Neural cell (in vitro differentiated cells): Measurements from ENCODE around the gene PCP2. TPM values are rescaled to one million over a fixed set of nuclear protein-coding genes. Genes with fewer than 3 reads are reported as not detected.

ENCODE experiments used
- H2AFZ ChIP-seq: fragments of 200-600, 300-800 bp; sonication (generic), shearing (Covaris generic); 2 replicates; pipeline ENCODE4 v1.6.0; 2014; ENCODE audit warnings: low read depth, mild to moderate bottlenecking, antibody characterized with exemption, low read length, moderate library complexity
- H3F3A ChIP-seq: fragments of 200-600 bp; shearing (Covaris generic); 2 replicates; pipeline ENCODE4 v1.6.1; 2016; ENCODE audit warnings: mild to moderate bottlenecking, moderate library complexity, mixed read lengths, antibody characterized with exemption, low read length; ENCODE audit not compliant: insufficient read depth, poor library complexity, severe bottlenecking
- H3K27ac ChIP-seq: fragments of 200-600, 300-800 bp; sonication (generic), shearing (Covaris generic); 2 replicates; pipeline ENCODE4 v1.5.1; 2014; ENCODE audit warnings: mild to moderate bottlenecking, low read length, moderate library complexity
- H3K27me3 ChIP-seq: fragments of 300-800, 200-600 bp; sonication (generic), shearing (Covaris generic); 2 replicates; pipeline ENCODE4 v1.6.0; 2014; ENCODE audit warnings: mild to moderate bottlenecking, low read depth, low read length, moderate library complexity; ENCODE audit not compliant: insufficient read depth
- H3K36me3 ChIP-seq: fragments of 300-800, 200-600 bp; sonication (generic), shearing (Covaris generic); 2 replicates; pipeline ENCODE4 v1.5.1; 2014; ENCODE audit warnings: mild to moderate bottlenecking, antibody characterized with exemption, low read length, moderate library complexity; ENCODE audit not compliant: insufficient read depth
- H3K4me2 ChIP-seq: fragments of 300-800, 200-600 bp; sonication (generic), shearing (Covaris generic); 2 replicates; pipeline ENCODE4 v1.6.0; 2014; ENCODE audit warnings: mild to moderate bottlenecking, low read length
- H3K4me3 ChIP-seq: fragments of 300-800, 200-600 bp; sonication (generic), shearing (Covaris generic); 2 replicates; pipeline ENCODE4 v1.5.1; 2014; ENCODE audit warnings: mild to moderate bottlenecking, low read length, moderate library complexity
- H3K79me2 ChIP-seq: fragments of 200-600 bp; shearing (Covaris generic); replicated peaks from 2 replicates; pipeline ENCODE4 v1.6.0; 2014; ENCODE audit warnings: mild to moderate bottlenecking, low read length, moderate library complexity; ENCODE audit not compliant: insufficient read depth
- H3K9ac ChIP-seq: fragments of 300-800, 200-600 bp; sonication (generic), shearing (Covaris generic); 2 replicates; pipeline ENCODE4 v1.6.1; 2016; ENCODE audit warnings: mild to moderate bottlenecking, low read length, mixed read lengths
- H3K9me2 ChIP-seq: fragments of 200-600 bp; shearing (Covaris generic); 2 replicates; pipeline ENCODE4 v1.6.1; 2016; ENCODE audit warnings: mild to moderate bottlenecking, low read length, mixed read lengths; ENCODE audit not compliant: insufficient read depth
- H3K9me3 ChIP-seq: fragments of 200-600, 300-800 bp; sonication (generic), shearing (Covaris generic); 2 replicates; pipeline ENCODE4 v1.6.1; 2016; ENCODE audit warnings: mild to moderate bottlenecking, mixed run types, low read length, moderate library complexity, mixed read lengths
- H4K20me1 ChIP-seq: fragments of 200-600 bp; shearing (Covaris generic); 2 replicates; pipeline ENCODE4 v1.6.1; 2016; ENCODE audit warnings: mild to moderate bottlenecking, mixed run types; ENCODE audit not compliant: insufficient read depth
- CTCF ChIP-seq: fragments of 450-650 bp; IDR thresholded peaks from 2 replicates; pipeline ENCODE4 v1.5.1; 2014; ENCODE audit warnings: antibody characterized with exemption, mild to moderate bottlenecking, moderate library complexity; ENCODE audit not compliant: poor library complexity, severe bottlenecking
- EP300 ChIP-seq: fragments of 450-650 bp; conservative IDR thresholded peaks from 2 replicates; pipeline ENCODE4 v1.6.1; 2014; ENCODE audit warnings: antibody characterized with exemption, mild to moderate bottlenecking, moderate library complexity; ENCODE audit not compliant: poor library complexity, severe bottlenecking
- EZH2 ChIP-seq: fragments of 200-600, 300-800 bp; shearing (Covaris generic), sonication (generic); IDR thresholded peaks from 2 replicates; pipeline ENCODE4 v1.6.1; 2014; ENCODE audit warnings: antibody characterized with exemption, low read length, borderline replicate concordance, mild to moderate bottlenecking; ENCODE audit not compliant: insufficient read depth, poor library complexity, severe bottlenecking
- MXI1 ChIP-seq: fragments of 450-650 bp; conservative IDR thresholded peaks from 2 replicates; pipeline ENCODE4 v1.6.1; 2014; ENCODE audit warnings: antibody characterized with exemption, mild to moderate bottlenecking; ENCODE audit not compliant: poor library complexity, severe bottlenecking
- POLR2AphosphoS5 ChIP-seq: IDR thresholded peaks from 2 replicates; pipeline ENCODE4 v1.6.1; 2012
- RAD21 ChIP-seq: fragments of 450-650 bp; conservative IDR thresholded peaks from 2 replicates; pipeline ENCODE4 v1.6.1; 2014; ENCODE audit warnings: antibody characterized with exemption, mild to moderate bottlenecking, moderate library complexity
- REST ChIP-seq: IDR thresholded peaks from 2 replicates; pipeline ENCODE4 v1.6.1; 2012; ENCODE audit warnings: borderline replicate concordance
- SMC3 ChIP-seq: fragments of 450-650 bp; conservative IDR thresholded peaks from 2 replicates; pipeline ENCODE4 v1.6.1; 2014; ENCODE audit warnings: antibody characterized with exemption, mild to moderate bottlenecking, moderate library complexity; ENCODE audit not compliant: poor library complexity
- TAF1 ChIP-seq: IDR thresholded peaks from 2 replicates; pipeline ENCODE4 v1.6.1; 2012; ENCODE audit warnings: low read depth
- polyA plus RNA-seq: library from polyadenylated mRNA; depleted of rRNA; stranded (reverse); fragments of >200 nt; gene quantifications from 2 replicates; pipeline ENCODE4 v1.2.3, GENCODE V29; 2014

The PCP2 gene
- polyA plus RNA-seq, 1 donor from 2014 or later = not detected

- H3K4me2 ChIP-seq = no peak overlapping the region
- no peaks in the 10 kb centered on the region for H3K27me3 ChIP-seq
- no peak overlapping the region for H3K27ac ChIP-seq
- H3K79me2 ChIP-seq = no peaks in the 10 kb centered on the region
- H3K9ac ChIP-seq = no peak overlapping the region
- no peak overlapping the region for H2AFZ ChIP-seq
- no peaks in the 10 kb centered on the region for H3K36me3 ChIP-seq
- H3K9me2 ChIP-seq = no peaks in the 10 kb centered on the region
- H4K20me1 ChIP-seq = no peaks in the 10 kb centered on the region
- no peak overlapping the region for H3K4me3 ChIP-seq
- no peak for TF ChIP-seq SMC3
- no peak for TF ChIP-seq POLR2AphosphoS5
- TF ChIP-seq EP300 = no peak
- no peak for TF ChIP-seq EZH2
- TF ChIP-seq CTCF = no peak
- TF ChIP-seq RAD21 = no peak
- TF ChIP-seq TAF1 = no peak
- no peak for TF ChIP-seq MXI1
- no peak for TF ChIP-seq REST
- H3K9me3 ChIP-seq = no peaks in the 10 kb centered on the region
- H3F3A ChIP-seq = no peaks in the 10 kb centered on the region
These were observed 30.2 kb upstream of the PCP2 start for GRCh38 chr19:7663706-7664105.

GRCh38 chr19:7662657-7663056 is 29.1 kb upstream of the PCP2 start:
- H3K27ac ChIP-seq = no peak overlapping the region
- no peak overlapping the region for H2AFZ ChIP-seq
- no peak overlapping the region for H3K4me3 ChIP-seq
- no peaks in the 10 kb centered on the region for H3K9me2 ChIP-seq
- H3F3A ChIP-seq = no peaks in the 10 kb centered on the region
- H3K27me3 ChIP-seq = no peaks in the 10 kb centered on the region
- no peaks in the 10 kb centered on the region for H4K20me1 ChIP-seq
- H3K79me2 ChIP-seq = no peaks in the 10 kb centered on the region
- no peaks in the 10 kb centered on the region for H3K9me3 ChIP-seq
- H3K36me3 ChIP-seq = no peaks in the 10 kb centered on the region
- no peak overlapping the region for H3K4me2 ChIP-seq
- H3K9ac ChIP-seq = no peak overlapping the region
- no peak for TF ChIP-seq POLR2AphosphoS5
- no peak for TF ChIP-seq MXI1
- TF ChIP-seq EZH2 = no peak
- TF ChIP-seq REST = no peak
- TF ChIP-seq SMC3 = no peak
- no peak for TF ChIP-seq CTCF
- no peak for TF ChIP-seq RAD21
- TF ChIP-seq EP300 = no peak
- no peak for TF ChIP-seq TAF1
